Measurements from ENCODE around the gene NINJ1.
A peak's percentile ranks its signal among the peaks of the same experiment; 100 is the strongest.
"Not testable (repeated sequence)": the region's sequence is repeated elsewhere in the genome, so short reads cannot be mapped to it uniquely, and the experiment has no call there.

The NINJ1 gene

GRCh38 chr9:93107825-93108161, 26.3 kb downstream of the NINJ1 start:
- H3K4me3 ChIP-seq (ENCODE audit: low read length), result no peak overlapping the region
- TF ChIP-seq CTCF (conservative IDR thresholded peaks at IDR 0.05; ENCODE audit: low read depth, low read length), result no peak
- no peak for DNase-seq (ENCODE audit: low read depth)

GRCh38 chr9:93107151-93107824, 26.8 kb downstream of the NINJ1 start:
- no peak overlapping the region for H3K4me3 ChIP-seq (ENCODE audit: low read length)
- no peak for TF ChIP-seq CTCF (conservative IDR thresholded peaks at IDR 0.05; ENCODE audit: low read depth, low read length)
- DNase-seq (ENCODE audit: low read depth), result no peak

GRCh38 chr9:93105620-93106019, 28.4 kb downstream of the NINJ1 start:
- no peak for TF ChIP-seq CTCF (conservative IDR thresholded peaks at IDR 0.05; ENCODE audit: low read depth, low read length)
- DNase-seq (ENCODE audit: low read depth), result no peak
- no peak overlapping the region for H3K4me3 ChIP-seq (ENCODE audit: low read length)

- not testable (repeated sequence) for H3K4me3 ChIP-seq (ENCODE audit: low read length); DNase-seq (ENCODE audit: low read depth)
These were observed 33.0 kb downstream of the NINJ1 start for GRCh38 chr9:93101086-93101485.

- no peak overlapping the region for H3K4me3 ChIP-seq (ENCODE audit: low read length)
- no peak for TF ChIP-seq CTCF (conservative IDR thresholded peaks at IDR 0.05; ENCODE audit: low read depth, low read length)
- DNase-seq (ENCODE audit: low read depth), result no peak
These were observed 33.8 kb downstream of the NINJ1 start for GRCh38 chr9:93100276-93100636.

GRCh38 chr9:93099551-93100275, 34.3 kb downstream of the NINJ1 start:
- no peak for TF ChIP-seq CTCF (conservative IDR thresholded peaks at IDR 0.05; ENCODE audit: low read depth, low read length)
- no peak overlapping the region for H3K4me3 ChIP-seq (ENCODE audit: low read length)
- no peak for DNase-seq (ENCODE audit: low read depth)

- no peak for TF ChIP-seq CTCF (conservative IDR thresholded peaks at IDR 0.05; ENCODE audit: low read depth, low read length)
- DNase-seq (ENCODE audit: low read depth), result peak; percentile 93
- H3K4me3 ChIP-seq (ENCODE audit: low read length), result peak overlapping the region; percentile 76
These were observed 35.7 kb downstream of the NINJ1 start for GRCh38 chr9:93098236-93098946.

All from retinal pigment epithelial cell (primary cell).